ENCODE data around the gene SEC24D. TPM values are rescaled to one million over a fixed set of nuclear protein-coding genes. Genes with fewer than 3 reads are reported as not detected.

SEC24D gene
- total and polyA plus RNA-seq, 2 donors (not counting 3 experiments of a cell fraction or from before 2014, with no cell fraction given): 81.5 to 127 TPM

DNA sequence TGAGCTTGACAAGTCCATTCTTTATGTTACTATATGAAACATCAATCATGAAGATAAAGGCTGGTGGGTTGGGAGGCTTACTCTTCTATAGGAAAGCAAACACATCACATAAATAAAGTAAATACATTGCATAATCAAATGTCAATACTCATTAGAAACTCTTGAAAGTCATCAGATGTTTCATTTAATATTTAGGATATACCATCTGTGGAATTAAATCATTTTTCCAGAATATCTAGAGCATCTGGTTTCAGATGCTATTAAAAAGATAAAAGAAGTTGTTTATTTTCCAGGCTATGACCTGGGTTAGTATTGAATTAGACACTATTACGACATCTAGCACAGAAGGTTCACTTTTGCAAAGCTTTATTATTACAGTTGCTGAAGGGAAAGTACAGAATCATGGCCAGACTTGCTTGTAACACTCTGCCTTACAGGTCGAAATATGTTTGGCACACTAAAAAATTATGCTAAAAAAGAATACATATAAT is 78.1 kb downstream of the SEC24D start:
- CTCF ChIA-PET: interaction anchor here (1.2 to 1.9 kb wide), 2 partner anchors 12 to 17 kb away, joined by 3 to 6 read pairs; no protein-coding TSS in a partner anchor
- no peak for TF ChIP-seq FOS (IDR thresholded peaks at IDR 0.05; ENCODE audit: borderline replicate concordance, insufficient read depth, low read length)
- TF ChIP-seq GATA2 (IDR thresholded peaks at IDR 0.05; ENCODE audit: insufficient read depth, insufficient read length, low read depth, low read length): no peak
- H3K9me3 ChIP-seq (replicated peaks; ENCODE audit: control insufficient read depth, insufficient read depth, low read length): no peaks in the 10 kb centered on the region
- no peak overlapping the region for H3K4me3 ChIP-seq (replicated peaks in 1 of 3; ENCODE audit: insufficient read depth in 1 of 3, low read depth in 1 of 3, low read length in 3 of 3)
- no peak overlapping the region for H3K4me2 ChIP-seq (ENCODE audit: insufficient read depth, low read length)
- H3K4me1 ChIP-seq (ENCODE audit: control insufficient read depth, extremely low read depth, insufficient read depth, low read length): peaks cover 15% of the 10 kb centered on the region
- intact Hi-C loops (cut with micrococcal nuclease): loop anchor here (2.0 kb wide), 1 partner anchor 23 kb away; no protein-coding TSS in a partner anchor
- dilution Hi-C loops (cut with MboI; ENCODE audit: extremely low pct_ligation_motif_present, low sequenced_read_pairs): no loop called here
- FAIRE-seq (no peak), DNase-seq (ENCODE audit: low read depth, low spot score) (no peak)
- H3K9me1 ChIP-seq (replicated peaks; ENCODE audit: control insufficient read depth, extremely low read depth, insufficient read depth, low read length): no peaks in the 10 kb centered on the region
- BruUV-seq (replicated peaks): no TSS peak
- peaks cover 12% of the 10 kb centered on the region for H3K79me2 ChIP-seq (ENCODE audit: control insufficient read depth, insufficient read depth, low read length)
- POLR2A ChIA-PET: no interaction called here
- H3K27ac ChIP-seq (ENCODE audit: insufficient read depth, low read depth, low read length): no peak overlapping the region
- H3K9ac ChIP-seq (replicated peaks; ENCODE audit: extremely low read depth, insufficient read depth, low read length): no peak overlapping the region
- H4K20me1 ChIP-seq (replicated peaks; ENCODE audit: control insufficient read depth, extremely low read depth, insufficient read depth, low read length): no peaks in the 10 kb centered on the region
- peaks cover 7 to 19% of the 10 kb centered on the region in 2 experiments for H3K36me3 ChIP-seq (ENCODE audit: control insufficient read depth in 2 of 2, extremely low read depth in 1 of 2, insufficient read depth in 2 of 2, low read length in 2 of 2)
- H3K27me3 ChIP-seq (ENCODE audit: control insufficient read depth in 2 of 2, insufficient read depth in 2 of 2, low read length in 2 of 2): no peaks in the 10 kb centered on the region
- H2AFZ ChIP-seq (ENCODE audit: low read depth, low read length): no peak overlapping the region

DNA sequence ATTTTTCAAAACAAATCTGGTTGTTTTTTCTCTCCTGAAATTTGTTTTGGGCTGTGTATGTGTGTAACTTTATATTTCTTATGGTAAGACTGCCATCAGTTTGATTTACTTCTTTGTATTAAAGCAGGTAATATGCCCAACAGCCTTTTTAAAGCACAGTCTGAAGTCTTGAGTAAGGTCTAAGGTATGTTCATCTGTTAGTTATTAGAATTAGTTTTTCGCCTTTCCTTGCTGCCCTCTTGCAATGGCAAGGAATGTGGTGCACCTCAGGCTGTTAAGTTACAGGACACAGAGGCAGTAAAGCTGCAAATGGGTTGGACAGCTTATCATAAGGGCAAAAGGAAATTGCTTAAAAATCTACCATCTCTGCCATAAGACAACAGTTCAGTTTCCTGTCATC is 79.0 kb downstream of the SEC24D start:
- H4K20me1 ChIP-seq (replicated peaks; ENCODE audit: control insufficient read depth, extremely low read depth, insufficient read depth, low read length): no peaks in the 10 kb centered on the region
- H3K79me2 ChIP-seq (ENCODE audit: control insufficient read depth, insufficient read depth, low read length): peaks cover 10% of the 10 kb centered on the region
- no peak overlapping the region for H3K4me3 ChIP-seq (replicated peaks in 1 of 3; ENCODE audit: insufficient read depth in 1 of 3, low read depth in 1 of 3, low read length in 3 of 3)
- no peak overlapping the region for H3K27ac ChIP-seq (ENCODE audit: insufficient read depth, low read depth, low read length)
- no peak overlapping the region for H3K4me2 ChIP-seq (ENCODE audit: insufficient read depth, low read length)
- no peak for DNase-seq (ENCODE audit: low read depth, low spot score)
- H3K9me1 ChIP-seq (replicated peaks; ENCODE audit: control insufficient read depth, extremely low read depth, insufficient read depth, low read length): no peaks in the 10 kb centered on the region
- ChIA-PET CTCF (interaction anchor here (1.2 to 1.9 kb wide), 2 partner anchors 11 to 18 kb away, joined by 3 to 6 read pairs; no protein-coding TSS in a partner anchor), POLR2A (no interaction called here)
- no peak overlapping the region for H3K9ac ChIP-seq (replicated peaks; ENCODE audit: extremely low read depth, insufficient read depth, low read length)
- H3K27me3 ChIP-seq (ENCODE audit: control insufficient read depth in 2 of 2, insufficient read depth in 2 of 2, low read length in 2 of 2): no peaks in the 10 kb centered on the region
- BruUV-seq (replicated peaks): no TSS peak
- intact Hi-C loops (cut with micrococcal nuclease) (loop anchor here (2.0 kb wide), 1 partner anchor 22 kb away; no protein-coding TSS in a partner anchor), dilution Hi-C loops (cut with MboI; ENCODE audit: extremely low pct_ligation_motif_present, low sequenced_read_pairs) (no loop called here)
- FAIRE-seq: no peak
- no peak overlapping the region for H2AFZ ChIP-seq (ENCODE audit: low read depth, low read length)
- no peaks in the 10 kb centered on the region for H3K9me3 ChIP-seq (replicated peaks; ENCODE audit: control insufficient read depth, insufficient read depth, low read length)
- H3K36me3 ChIP-seq (ENCODE audit: control insufficient read depth in 2 of 2, extremely low read depth in 1 of 2, insufficient read depth in 2 of 2, low read length in 2 of 2): peaks cover 8 to 18% of the 10 kb centered on the region in 2 experiments
- TF ChIP-seq EZH2 (IDR thresholded peaks at IDR 0.05; ENCODE audit: borderline replicate concordance, low read depth, low read length, severe bottlenecking) (no peak), JUN (IDR thresholded peaks at IDR 0.05; ENCODE audit: borderline replicate concordance, insufficient read depth, insufficient read length, low read depth) (no peak), POLR2AphosphoS5 (IDR thresholded peaks at IDR 0.05; ENCODE audit: insufficient read depth, low read depth, low read length) (no peak), POLR2A (IDR thresholded peaks at IDR 0.05; ENCODE audit: low read depth, low read length) (no peak), FOS (IDR thresholded peaks at IDR 0.05; ENCODE audit: borderline replicate concordance, insufficient read depth, low read length) (no peak), MYC (IDR thresholded peaks at IDR 0.05; ENCODE audit: low read depth, low read length) (no peak), GATA2 (IDR thresholded peaks at IDR 0.05; ENCODE audit: insufficient read depth, insufficient read length, low read depth, low read length) (no peak)
- TF ChIP-seq, protein P1, sequence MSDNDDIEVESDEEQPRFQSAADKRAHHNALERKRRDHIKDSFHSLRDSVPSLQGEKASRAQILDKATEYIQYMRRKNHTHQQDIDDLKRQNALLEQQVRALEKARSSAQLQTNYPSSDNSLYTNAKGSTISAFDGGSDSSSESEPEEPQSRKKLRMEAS (IDR thresholded peaks at IDR 0.05; ENCODE audit: insufficient read depth, insufficient read length): no peak
- TF ChIP-seq, protein P2, sequence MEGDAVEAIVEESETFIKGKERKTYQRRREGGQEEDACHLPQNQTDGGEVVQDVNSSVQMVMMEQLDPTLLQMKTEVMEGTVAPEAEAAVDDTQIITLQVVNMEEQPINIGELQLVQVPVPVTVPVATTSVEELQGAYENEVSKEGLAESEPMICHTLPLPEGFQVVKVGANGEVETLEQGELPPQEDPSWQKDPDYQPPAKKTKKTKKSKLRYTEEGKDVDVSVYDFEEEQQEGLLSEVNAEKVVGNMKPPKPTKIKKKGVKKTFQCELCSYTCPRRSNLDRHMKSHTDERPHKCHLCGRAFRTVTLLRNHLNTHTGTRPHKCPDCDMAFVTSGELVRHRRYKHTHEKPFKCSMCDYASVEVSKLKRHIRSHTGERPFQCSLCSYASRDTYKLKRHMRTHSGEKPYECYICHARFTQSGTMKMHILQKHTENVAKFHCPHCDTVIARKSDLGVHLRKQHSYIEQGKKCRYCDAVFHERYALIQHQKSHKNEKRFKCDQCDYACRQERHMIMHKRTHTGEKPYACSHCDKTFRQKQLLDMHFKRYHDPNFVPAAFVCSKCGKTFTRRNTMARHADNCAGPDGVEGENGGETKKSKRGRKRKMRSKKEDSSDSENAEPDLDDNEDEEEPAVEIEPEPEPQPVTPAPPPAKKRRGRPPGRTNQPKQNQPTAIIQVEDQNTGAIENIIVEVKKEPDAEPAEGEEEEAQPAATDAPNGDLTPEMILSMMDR (IDR thresholded peaks at IDR 0.05; ENCODE audit: extremely low read depth in 1 of 2, insufficient read depth in 1 of 2, low read depth in 1 of 2, low read length in 2 of 2): no peak
- H3K4me1 ChIP-seq (ENCODE audit: control insufficient read depth, extremely low read depth, insufficient read depth, low read length): peaks cover 21% of the 10 kb centered on the region
